HCT116 (cell line): ENCODE measurements around the gene PTGIS. TPM values are rescaled to one million over a fixed set of nuclear protein-coding genes. Genes with fewer than 3 reads are reported as not detected.
"Not testable (repeated sequence)": the region's sequence is repeated elsewhere in the genome, so short reads cannot be mapped to it uniquely, and the experiment has no call there.

Experiments used
- ATAC-seq: fragments of 200-7000 bp; cut with Tn5 transposase; 2 replicates; pipeline ENCODE4 v1.9.1; 2020; ENCODE audit warnings: mild to moderate bottlenecking, moderate library complexity
- BruUV-seq: library from RNA; stranded (reverse); fragments of 400-500 nt; replicated peaks from 2 replicates; lab custom pipeline; 2021; lab: Mats Ljungman, UMichigan
- CTCF ChIA-PET: fragments of 300-600 bp; sonication (Branson Sonifier 250); formaldehyde crosslinking; loops from one replicate; lab custom pipeline; 2021; ENCODE audit warnings: antibody characterized with exemption; lab: Charles Lee
- POLR2A ChIA-PET: fragments of 300-600, 350-600 bp; sonication (Branson Sonifier 250); formaldehyde crosslinking; loops from one replicate; lab custom pipeline; 2021; ENCODE audit warnings: antibody characterized with exemption; lab: Charles Lee
- RAD21 ChIA-PET, 2 experiments: fragments of 300-600 bp; sonication (Branson Sonifier 250); formaldehyde crosslinking; loops; one replicate each; lab custom pipeline; 2023; ENCODE audit warnings: low total read pairs in 2 of 2; ENCODE audit not compliant: uncharacterized antibody in 2 of 2, unreplicated experiment in 2 of 2, low non-redundant PET in 1 of 2; lab: Charles Lee
- DNase-seq: peaks from one replicate; pipeline ENCODE4 v3.0.0-alpha.2; 2010; ENCODE audit warnings: low read depth, low spot score
- H2AFZ ChIP-seq: fragments of 200-600 bp; shearing (Covaris generic), sonication (generic); 2 replicates; pipeline ENCODE4 v1.6.1; 2017; ENCODE audit warnings: low read depth, mixed run types, mixed read lengths, antibody characterized with exemption, low read length; ENCODE audit not compliant: poor library complexity, severe bottlenecking
- H3K27ac ChIP-seq: 2 replicates; pipeline ENCODE4 v1.5.1; 2012; ENCODE audit warnings: low read depth, low read length
- H3K27me3 ChIP-seq: fragments of 200-600 bp; sonication (generic); 2 replicates; pipeline ENCODE4 v1.6.1; 2016; ENCODE audit warnings: mixed run types, low read length, mixed read lengths; ENCODE audit not compliant: insufficient read depth
- H3K36me3 ChIP-seq, 2 experiments: fragments of 200-500 bp in 1 of 2; fragments of 200-600 bp in 1 of 2; sonication (Bioruptor generic) in 1 of 2; sonication (generic) in 1 of 2; 2 replicates each; pipeline versions ENCODE4 v1.5.1 to v1.6.1; 2014 to 2016; ENCODE audit warnings: low read length in 2 of 2, inconsistent platforms in 1 of 2, mixed read lengths in 1 of 2, mixed run types in 1 of 2; ENCODE audit not compliant: insufficient read depth in 2 of 2, control insufficient read depth in 1 of 2
- H3K4me1 ChIP-seq, 2 experiments: fragments of 200-600 bp in 1 of 2; sonication (generic) in 1 of 2; 2 replicates each; pipeline versions ENCODE4 v1.5.1 to v1.6.1; 2012 to 2017; ENCODE audit warnings: low read length in 2 of 2, inconsistent platforms in 1 of 2, mild to moderate bottlenecking in 1 of 2, mixed read lengths in 1 of 2, mixed run types in 1 of 2, moderate library complexity in 1 of 2; ENCODE audit not compliant: insufficient read depth in 2 of 2, control insufficient read depth in 1 of 2
- H3K4me2 ChIP-seq: fragments of 200-600 bp; sonication (generic); 2 replicates; pipeline ENCODE4 v1.6.1; 2017; ENCODE audit warnings: mixed run types, low read length, mixed read lengths
- H3K4me3 ChIP-seq, 2 experiments: fragments of 200-600 bp in 1 of 2; sonication (generic) in 1 of 2; replicated peaks in 1 of 2; 2 replicates each; pipeline ENCODE4 v1.5.1; 2011 to 2016; ENCODE audit warnings: low read length in 2 of 2, control low read depth in 1 of 2, low read depth in 1 of 2, mild to moderate bottlenecking in 1 of 2, mixed read lengths in 1 of 2, mixed run types in 1 of 2
- H3K79me2 ChIP-seq: fragments of 200-600 bp; sonication (generic); 2 replicates; pipeline ENCODE4 v1.6.1; 2017; ENCODE audit warnings: mild to moderate bottlenecking, mixed run types, low read length, moderate library complexity, mixed read lengths; ENCODE audit not compliant: insufficient read depth
- H3K9ac ChIP-seq: fragments of 200-600 bp; sonication (generic); 2 replicates; pipeline ENCODE4 v1.6.1; 2016; ENCODE audit warnings: low read length, mixed read lengths
- H3K9me2 ChIP-seq: fragments of 200-600 bp; sonication (generic), shearing (Covaris generic); 2 replicates; pipeline ENCODE4 v1.6.1; 2017; ENCODE audit warnings: mixed run types, mild to moderate bottlenecking, moderate library complexity; ENCODE audit not compliant: insufficient read depth
- H3K9me3 ChIP-seq, 2 experiments: fragments of 200-500 bp in 1 of 2; fragments of 200-600 bp in 1 of 2; sonication (Bioruptor generic) in 1 of 2; sonication (generic) in 1 of 2; 2 replicates each; pipeline ENCODE4 v1.6.1; 2014 to 2017; ENCODE audit warnings: low read length in 2 of 2, mixed read lengths in 2 of 2, inconsistent platforms in 1 of 2, low read depth in 1 of 2, mild to moderate bottlenecking in 1 of 2, mixed run types in 1 of 2, moderate library complexity in 1 of 2; ENCODE audit not compliant: control insufficient read depth in 1 of 2, insufficient read depth in 1 of 2
- H4K20me1 ChIP-seq: fragments of 200-600 bp; sonication (generic), shearing (Covaris generic); 2 replicates; pipeline ENCODE4 v1.6.1; 2017; ENCODE audit warnings: mixed run types, mild to moderate bottlenecking, moderate library complexity; ENCODE audit not compliant: insufficient read depth
- CBX3 ChIP-seq: IDR thresholded peaks from 2 replicates; pipeline ENCODE4 v1.6.1; 2012; ENCODE audit warnings: low read depth
- CEBPB ChIP-seq: IDR thresholded peaks from 2 replicates; pipeline ENCODE4 v1.6.1; 2012; ENCODE audit warnings: low read depth
- ELF1 ChIP-seq: IDR thresholded peaks from 2 replicates; pipeline ENCODE4 v1.6.1; 2012; ENCODE audit warnings: low read depth, borderline replicate concordance
- FOSL1 ChIP-seq: IDR thresholded peaks from 2 replicates; pipeline ENCODE4 v1.6.1; 2012; ENCODE audit warnings: low read depth
- POLR2A ChIP-seq: IDR thresholded peaks from 2 replicates; pipeline ENCODE4 v1.7.0; 2011; ENCODE audit warnings: borderline replicate concordance; ENCODE audit not compliant: insufficient read depth, insufficient read length; ENCODE audit errors: extremely low read depth
- POLR2AphosphoS5 ChIP-seq: IDR thresholded peaks from 2 replicates; pipeline ENCODE4 v1.6.1; 2011; ENCODE audit warnings: mild to moderate bottlenecking, low read depth, low read length, moderate library complexity
- RAD21 ChIP-seq: IDR thresholded peaks from 2 replicates; pipeline ENCODE4 v1.6.1; 2012; ENCODE audit warnings: low read depth, mild to moderate bottlenecking
- SIN3A ChIP-seq: IDR thresholded peaks from 2 replicates; pipeline ENCODE4 v1.6.1; 2012; ENCODE audit warnings: low read depth
- SP1 ChIP-seq: IDR thresholded peaks from 2 replicates; pipeline ENCODE4 v1.6.1; 2012; ENCODE audit warnings: low read depth
- SRF ChIP-seq: IDR thresholded peaks from 2 replicates; pipeline ENCODE4 v1.6.1; 2012; ENCODE audit warnings: low read depth
- TCF7L2 ChIP-seq: IDR thresholded peaks from 2 replicates; pipeline ENCODE4 v1.7.0; 2011; ENCODE audit warnings: borderline replicate concordance, inconsistent platforms; ENCODE audit not compliant: insufficient read depth, insufficient read length; ENCODE audit errors: extremely low read depth
- YY1 ChIP-seq: IDR thresholded peaks from 2 replicates; pipeline ENCODE4 v1.6.1; 2011; ENCODE audit warnings: low read length, low read depth, moderate library complexity, mild to moderate bottlenecking; ENCODE audit not compliant: insufficient replicate concordance; ENCODE audit errors: extremely low read depth
- ZFX ChIP-seq: fragments of 450-650 bp; IDR thresholded peaks from 2 replicates; pipeline ENCODE4 v1.6.1; 2017
- intact Hi-C: fragments of 100-400 bp; cut with micrococcal nuclease; formaldehyde crosslinking; loops from 2 replicates; pipeline ENCODE4 v1.10.0; 2022
- total RNA-seq: library from RNA; stranded (reverse); gene quantifications from one replicate; pipeline ENCODE4 v1.2.1, GENCODE V29; 2021; ENCODE audit not compliant: unreplicated experiment
- TF ChIP-seq, protein P1 (sequence below): IDR thresholded peaks from 2 replicates; pipeline ENCODE4 v1.6.1; 2012
- TF ChIP-seq, protein P2 (sequence below), 3 experiments: fragments of 200-600 bp in 1 of 3; sonication (generic) in 1 of 3; IDR thresholded peaks in 2 of 3; conservative IDR thresholded peaks in 1 of 3; 2 replicates each; pipeline ENCODE4 v1.5.1; 2012 to 2017; ENCODE audit warnings: low read depth in 2 of 3, low read length in 2 of 3, antibody characterized with exemption in 1 of 3, borderline replicate concordance in 1 of 3, control low read depth in 1 of 3, mild to moderate bottlenecking in 1 of 3, mixed read lengths in 1 of 3, mixed run types in 1 of 3, moderate library complexity in 1 of 3; ENCODE audit not compliant: insufficient read depth in 1 of 3
- TF ChIP-seq, protein P3 (sequence below): IDR thresholded peaks from 2 replicates; pipeline ENCODE4 v1.6.1; 2011; ENCODE audit warnings: mild to moderate bottlenecking, low read length, moderate library complexity; ENCODE audit not compliant: insufficient replicate concordance; ENCODE audit errors: extremely low read depth

The PTGIS gene
- total RNA-seq, 1 experiment from 2014 or later, result 0.25 TPM

DNA sequence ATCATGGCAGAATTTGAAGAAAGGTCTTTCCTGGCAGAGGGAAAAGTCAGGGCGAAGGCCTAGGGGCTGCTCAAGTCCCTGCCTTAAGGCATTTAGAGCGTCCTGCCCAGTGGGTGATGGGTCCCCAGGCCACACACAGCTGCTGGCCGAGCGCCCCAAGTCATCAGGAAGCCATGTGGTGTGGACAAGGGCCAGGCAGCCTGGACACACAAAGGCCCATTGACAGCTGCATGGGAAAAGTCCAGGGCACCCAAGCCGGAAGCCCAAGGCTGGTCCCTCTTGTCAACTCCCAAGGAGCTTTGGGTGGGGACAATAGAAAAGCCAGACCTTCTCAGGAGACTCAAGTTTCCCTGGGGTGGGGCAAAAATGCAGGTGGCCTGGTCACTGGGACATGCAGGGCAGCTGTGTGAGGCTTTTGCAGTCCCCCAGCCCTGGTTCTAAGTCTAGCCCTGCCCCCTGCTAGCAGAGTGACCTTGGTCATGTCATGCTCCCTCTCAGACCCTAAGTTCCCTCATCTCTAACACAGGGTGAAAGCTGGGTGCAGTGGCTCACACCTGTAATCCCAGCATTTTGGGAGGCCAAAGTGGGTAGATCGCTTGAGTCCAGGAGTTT lies 44.3 kb upstream of the PTGIS start:
- Histone ChIP-seq H3K4me2 (no peak overlapping the region), H3K36me3 (no peaks in the 10 kb centered on the region)

DNA sequence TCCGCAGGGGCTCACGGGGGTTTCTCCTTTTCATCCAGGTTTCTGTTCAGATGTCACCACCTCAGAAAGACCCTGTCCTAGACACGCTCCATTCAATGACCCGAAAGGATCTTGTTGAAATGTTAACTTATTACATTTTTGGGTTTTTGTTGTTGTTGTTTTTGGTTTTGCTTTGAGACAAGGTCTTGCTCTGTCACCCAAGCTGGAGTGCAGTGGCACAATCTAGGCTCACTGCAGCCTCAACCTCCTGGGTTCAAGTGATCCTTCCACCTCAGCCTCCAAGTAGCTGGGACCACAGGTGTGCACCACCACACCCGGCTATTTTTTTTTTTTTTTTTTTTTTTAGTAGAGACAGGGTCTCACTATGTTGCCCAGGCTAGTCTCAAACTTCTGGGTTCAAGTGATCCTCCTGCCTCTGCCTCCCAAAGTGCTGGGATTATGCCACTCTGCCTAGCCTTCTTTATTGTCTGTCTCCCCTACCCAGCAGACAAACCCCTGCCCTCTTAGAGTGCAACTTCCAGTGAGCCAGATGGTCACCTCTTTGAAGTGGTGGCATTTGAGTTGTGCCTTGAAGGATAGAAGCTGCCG lies 43.7 kb upstream of the PTGIS start:
- H3K27me3 ChIP-seq, H3K27ac ChIP-seq, H4K20me1 ChIP-seq, H3K9me2 ChIP-seq, ATAC-seq, H3K9me3 ChIP-seq, BruUV-seq, H3K79me2 ChIP-seq, H2AFZ ChIP-seq, H3K36me3 ChIP-seq, H3K9ac ChIP-seq, POLR2A ChIA-PET, DNase-seq: not testable (repeated sequence)
- ChIA-PET CTCF (interaction anchor here (1.2 to 3.8 kb wide), 4 partner anchors 8 to 277 kb away, joined by 3 to 43 read pairs (median 6); no protein-coding TSS in a partner anchor), RAD21 (interaction anchor here in 1 of 2 experiments (0.6 to 1.8 kb wide), 2 partner anchors 190 to 277 kb away, joined by 3 read pairs; no protein-coding TSS in a partner anchor)
- peaks cover 6 to 28% of the 10 kb centered on the region in 2 experiments; a peak in 3 of 4 replicates for H3K4me1 ChIP-seq
- intact Hi-C loops, result loop anchor here (1.0 to 5.0 kb wide), 4 partner anchors 101 to 277 kb away; partner anchors contain the start of gene B4GALT5
- H3K4me2 ChIP-seq, result peak overlapping the region; percentile 73
- peak overlapping the region; percentile 22 to 27; a peak in 3 of 4 replicates for H3K4me3 ChIP-seq

More for the DNA sequence above, 44.3 kb upstream of the PTGIS start:
- Histone ChIP-seq H3K27ac (no peak overlapping the region), H3K4me3 (no peak overlapping the region), H4K20me1 (no peaks in the 10 kb centered on the region), H3K27me3 (no peaks in the 10 kb centered on the region), H3K9me3 (no peaks in the 10 kb centered on the region), H3K79me2 (no peaks in the 10 kb centered on the region), H3K4me1 (peaks cover 6 to 28% of the 10 kb centered on the region in 2 experiments; a peak in 3 of 4 replicates), H3K9me2 (no peaks in the 10 kb centered on the region), H3K9ac (no peak overlapping the region), H2AFZ (no peak overlapping the region)
- no peak for ATAC-seq
- ChIA-PET POLR2A (no interaction called here), CTCF (interaction anchor here (1.2 to 1.3 kb wide), 3 partner anchors 9 to 276 kb away, joined by 3 to 7 read pairs (median 6); no protein-coding TSS in a partner anchor), RAD21 (interaction anchor here in 1 of 2 experiments (0.6 to 1.8 kb wide), 2 partner anchors 190 to 276 kb away, joined by 3 read pairs; no protein-coding TSS in a partner anchor)
- intact Hi-C loops, result loop anchor here (5.0 kb wide), 1 partner anchor 100 kb away; the partner anchor contains the start of gene B4GALT5
- TF ChIP-seq, protein P1, sequence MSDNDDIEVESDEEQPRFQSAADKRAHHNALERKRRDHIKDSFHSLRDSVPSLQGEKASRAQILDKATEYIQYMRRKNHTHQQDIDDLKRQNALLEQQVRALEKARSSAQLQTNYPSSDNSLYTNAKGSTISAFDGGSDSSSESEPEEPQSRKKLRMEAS, result no peak
- TF ChIP-seq CEBPB (no peak), ZFX (no peak), CBX3 (no peak), FOSL1 (no peak), SRF (no peak), POLR2AphosphoS5 (no peak), POLR2A (no peak), SIN3A (no peak), YY1 (no peak), RAD21 (no peak), TCF7L2 (no peak), ELF1 (no peak), SP1 (no peak)
- TF ChIP-seq, protein P2, sequence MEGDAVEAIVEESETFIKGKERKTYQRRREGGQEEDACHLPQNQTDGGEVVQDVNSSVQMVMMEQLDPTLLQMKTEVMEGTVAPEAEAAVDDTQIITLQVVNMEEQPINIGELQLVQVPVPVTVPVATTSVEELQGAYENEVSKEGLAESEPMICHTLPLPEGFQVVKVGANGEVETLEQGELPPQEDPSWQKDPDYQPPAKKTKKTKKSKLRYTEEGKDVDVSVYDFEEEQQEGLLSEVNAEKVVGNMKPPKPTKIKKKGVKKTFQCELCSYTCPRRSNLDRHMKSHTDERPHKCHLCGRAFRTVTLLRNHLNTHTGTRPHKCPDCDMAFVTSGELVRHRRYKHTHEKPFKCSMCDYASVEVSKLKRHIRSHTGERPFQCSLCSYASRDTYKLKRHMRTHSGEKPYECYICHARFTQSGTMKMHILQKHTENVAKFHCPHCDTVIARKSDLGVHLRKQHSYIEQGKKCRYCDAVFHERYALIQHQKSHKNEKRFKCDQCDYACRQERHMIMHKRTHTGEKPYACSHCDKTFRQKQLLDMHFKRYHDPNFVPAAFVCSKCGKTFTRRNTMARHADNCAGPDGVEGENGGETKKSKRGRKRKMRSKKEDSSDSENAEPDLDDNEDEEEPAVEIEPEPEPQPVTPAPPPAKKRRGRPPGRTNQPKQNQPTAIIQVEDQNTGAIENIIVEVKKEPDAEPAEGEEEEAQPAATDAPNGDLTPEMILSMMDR (IDR thresholded peaks at IDR 0.05 in 2 of 3, conservative IDR thresholded peaks at IDR 0.05 in 1 of 3; ENCODE audit: borderline replicate concordance in 1 of 3, insufficient read depth in 1 of 3, low read depth in 2 of 3, low read length in 2 of 3), result no peak
- TF ChIP-seq, protein P3, sequence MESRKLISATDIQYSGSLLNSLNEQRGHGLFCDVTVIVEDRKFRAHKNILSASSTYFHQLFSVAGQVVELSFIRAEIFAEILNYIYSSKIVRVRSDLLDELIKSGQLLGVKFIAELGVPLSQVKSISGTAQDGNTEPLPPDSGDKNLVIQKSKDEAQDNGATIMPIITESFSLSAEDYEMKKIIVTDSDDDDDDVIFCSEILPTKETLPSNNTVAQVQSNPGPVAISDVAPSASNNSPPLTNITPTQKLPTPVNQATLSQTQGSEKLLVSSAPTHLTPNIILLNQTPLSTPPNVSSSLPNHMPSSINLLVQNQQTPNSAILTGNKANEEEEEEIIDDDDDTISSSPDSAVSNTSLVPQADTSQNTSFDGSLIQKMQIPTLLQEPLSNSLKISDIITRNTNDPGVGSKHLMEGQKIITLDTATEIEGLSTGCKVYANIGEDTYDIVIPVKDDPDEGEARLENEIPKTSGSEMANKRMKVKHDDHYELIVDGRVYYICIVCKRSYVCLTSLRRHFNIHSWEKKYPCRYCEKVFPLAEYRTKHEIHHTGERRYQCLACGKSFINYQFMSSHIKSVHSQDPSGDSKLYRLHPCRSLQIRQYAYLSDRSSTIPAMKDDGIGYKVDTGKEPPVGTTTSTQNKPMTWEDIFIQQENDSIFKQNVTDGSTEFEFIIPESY, result no peak
- BruUV-seq, result no TSS peak
- no peak for DNase-seq
